ENCODE results near the gene FXR2. TPM values are rescaled to one million over a fixed set of nuclear protein-coding genes. Genes with fewer than 3 reads are reported as not detected.

The FXR2 gene
- polyA plus RNA-seq, 1 donor = 28.2 TPM

DNA sequence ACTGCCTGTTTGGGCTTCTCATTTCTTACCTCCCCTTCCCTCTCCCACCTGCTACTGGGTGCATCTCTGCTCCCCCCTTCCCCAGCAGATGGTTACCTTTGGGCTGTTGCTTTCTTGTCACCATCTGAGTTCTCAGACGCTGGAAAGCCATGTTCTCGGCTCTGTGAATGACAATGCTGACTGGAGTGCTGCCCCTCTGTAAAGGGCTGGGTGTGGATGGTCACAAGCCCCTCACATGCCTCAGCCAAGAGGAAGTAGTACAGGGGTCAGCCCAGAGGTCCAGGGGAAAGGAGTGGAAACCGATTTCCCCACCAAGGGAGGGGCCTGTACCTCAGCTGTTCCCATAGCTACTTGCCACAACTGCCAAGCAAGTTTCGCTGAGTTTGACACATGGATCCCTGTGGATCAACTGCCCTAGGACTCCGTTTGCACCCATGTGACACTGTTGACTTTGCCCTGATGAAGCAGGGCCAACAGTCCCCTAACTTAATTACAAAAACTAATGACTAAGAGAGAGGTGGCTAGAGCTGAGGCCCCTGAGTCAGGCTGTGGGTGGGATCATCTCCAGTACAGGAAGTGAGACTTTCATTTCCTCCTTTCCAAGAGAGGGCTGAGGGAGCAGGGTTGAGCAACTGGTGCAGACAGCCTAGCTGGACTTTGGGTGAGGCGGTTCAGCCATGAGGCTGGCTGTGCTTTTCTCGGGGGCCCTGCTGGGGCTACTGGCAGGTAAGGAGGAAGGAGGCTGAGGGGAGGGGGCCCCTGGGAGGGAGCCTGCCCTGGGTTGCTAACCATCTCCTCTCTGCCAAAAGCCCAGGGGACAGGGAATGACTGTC, 35.5 kb downstream of the FXR2 start, which contains the start of gene CD68:
TSS of gene CD68 (plus strand) at position 638 of the 833 bp plus-strand sequence. CDS start at position 678, 40 bp downstream.
- Histone ChIP-seq H3K4me1 (ENCODE audit: control insufficient read depth, insufficient read depth, low read length) (peaks cover 75% of the 10 kb centered on the region), H3K4me3 (ENCODE audit: low read length) (peak within 1 kb of the TSS; percentile 49)
- no CpG with 5 or more reads among the region's 7 CpGs for WGBS (ENCODE audit: insufficient coverage, low lambda C conversion rate)

DNA sequence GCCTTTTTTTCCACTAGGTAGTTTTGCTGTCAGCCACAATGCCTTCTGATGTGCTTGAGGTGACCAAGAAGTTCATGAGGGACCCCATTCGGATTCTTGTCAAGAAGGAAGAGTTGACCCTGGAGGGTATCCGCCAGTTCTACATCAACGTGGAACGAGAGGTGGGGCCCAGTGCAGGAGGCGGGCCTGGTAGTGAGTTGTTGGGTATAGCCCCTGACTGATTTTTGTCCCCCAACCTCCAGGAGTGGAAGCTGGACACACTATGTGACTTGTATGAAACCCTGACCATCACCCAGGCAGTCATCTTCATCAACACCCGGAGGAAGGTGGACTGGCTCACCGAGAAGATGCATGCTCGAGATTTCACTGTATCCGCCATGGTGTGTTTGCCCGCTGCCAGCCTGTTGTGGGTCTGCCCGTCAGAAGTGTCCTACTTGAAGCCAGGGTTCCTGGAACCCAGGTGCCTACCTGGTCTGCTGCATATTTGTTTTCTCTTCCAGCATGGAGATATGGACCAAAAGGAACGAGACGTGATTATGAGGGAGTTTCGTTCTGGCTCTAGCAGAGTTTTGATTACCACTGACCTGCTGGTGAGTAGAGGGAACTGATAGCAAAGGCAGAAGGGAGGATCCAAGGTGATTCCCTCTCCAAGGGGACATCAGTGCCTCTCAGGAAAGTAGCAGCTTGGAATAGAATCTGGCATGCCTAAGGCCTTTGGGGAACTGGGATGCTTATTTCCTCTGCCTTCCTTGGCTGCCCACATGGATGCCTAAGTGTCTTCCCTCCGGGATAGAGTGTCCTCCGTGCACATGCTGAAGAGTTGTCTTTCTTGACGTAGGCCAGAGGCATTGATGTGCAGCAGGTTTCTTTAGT, 37.1 kb downstream of the FXR2 start:
- no peak for DNase-seq
- Histone ChIP-seq H3K4me1 (ENCODE audit: control insufficient read depth, insufficient read depth, low read length) (peaks cover 66% of the 10 kb centered on the region), H3K36me3 (ENCODE audit: control insufficient read depth, insufficient read depth, low read length) (peaks cover 67% of the 10 kb centered on the region), H3K4me3 (ENCODE audit: low read length) (no peak overlapping the region), H3K9me3 (ENCODE audit: control insufficient read depth, low read depth, low read length) (peaks cover 7% of the 10 kb centered on the region), H3K27ac (ENCODE audit: low read length) (peak overlapping the region; percentile 93), H3K27me3 (ENCODE audit: control insufficient read depth, insufficient read depth, low read length) (no peaks in the 10 kb centered on the region)
- WGBS (ENCODE audit: insufficient coverage, low lambda C conversion rate) = no CpG with 5 or more reads among the region's 17 CpGs

More for the DNA sequence above, 35.5 kb downstream of the FXR2 start, which contains the start of gene CD68:
- Histone ChIP-seq H3K36me3 (ENCODE audit: control insufficient read depth, insufficient read depth, low read length) (peaks cover 64% of the 10 kb centered on the region), H3K27ac (ENCODE audit: low read length) (peak within 1 kb of the TSS; percentile 93), H3K9me3 (ENCODE audit: control insufficient read depth, low read depth, low read length) (peaks cover 8% of the 10 kb centered on the region), H3K27me3 (ENCODE audit: control insufficient read depth, insufficient read depth, low read length) (no peaks in the 10 kb centered on the region)
- peak; percentile 98 to 99 for DNase-seq

DNA sequence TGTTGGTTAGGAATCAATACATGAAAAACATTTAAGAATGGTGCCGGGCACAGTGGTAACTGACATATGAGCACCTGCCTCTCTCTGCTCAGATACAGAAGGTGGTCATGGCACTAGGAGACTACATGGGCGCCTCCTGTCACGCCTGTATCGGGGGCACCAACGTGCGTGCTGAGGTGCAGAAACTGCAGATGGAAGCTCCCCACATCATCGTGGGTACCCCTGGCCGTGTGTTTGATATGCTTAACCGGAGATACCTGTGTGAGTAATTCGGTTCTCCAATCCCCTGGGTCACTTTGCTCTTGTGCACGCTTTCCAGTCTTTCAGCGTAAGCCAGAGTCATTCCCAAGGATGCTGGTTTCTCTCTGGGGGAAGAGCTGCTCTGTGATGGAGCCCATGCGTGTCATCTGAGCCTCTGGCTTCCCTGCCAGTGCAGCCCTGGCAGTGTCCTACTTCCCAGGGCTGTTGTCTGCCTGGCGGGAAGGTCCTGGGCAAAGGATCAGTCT, 38.2 kb downstream of the FXR2 start:
- peaks cover 63% of the 10 kb centered on the region for H3K4me1 ChIP-seq (ENCODE audit: control insufficient read depth, insufficient read depth, low read length)
- H3K27me3 ChIP-seq (ENCODE audit: control insufficient read depth, insufficient read depth, low read length) = no peaks in the 10 kb centered on the region
- 100% methylated on average over 3 of the region's 14 CpGs for WGBS (ENCODE audit: insufficient coverage, low lambda C conversion rate)
- H3K9me3 ChIP-seq (ENCODE audit: control insufficient read depth, low read depth, low read length) = peaks cover 7% of the 10 kb centered on the region
- no peak overlapping the region for H3K4me3 ChIP-seq (ENCODE audit: low read length)
- peaks cover 63% of the 10 kb centered on the region for H3K36me3 ChIP-seq (ENCODE audit: control insufficient read depth, insufficient read depth, low read length)
- H3K27ac ChIP-seq (ENCODE audit: low read length) = peak overlapping the region; percentile 95
- DNase-seq = no peak

DNA sequence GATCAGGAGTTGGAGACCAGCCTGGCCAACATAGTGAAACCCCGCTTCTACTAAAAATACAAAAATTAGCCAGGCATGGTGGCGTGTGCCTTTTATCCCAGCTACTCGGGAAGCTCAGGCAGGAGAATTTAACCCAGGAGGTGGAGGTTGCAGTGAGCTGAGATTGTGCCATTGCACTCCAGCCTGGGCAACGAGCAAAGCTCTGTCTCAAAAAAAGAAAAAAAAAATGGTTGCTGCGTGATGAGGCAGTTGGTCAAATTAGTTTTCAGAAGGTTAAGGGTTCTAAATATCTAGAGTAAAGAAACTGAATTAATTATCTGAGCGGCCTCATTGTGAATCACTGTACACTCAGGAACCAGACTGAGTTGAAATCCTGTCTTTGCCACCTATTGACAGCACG, 38.7 kb downstream of the FXR2 start:
- DNase-seq = no peak
- peak overlapping the region; percentile 95 for H3K27ac ChIP-seq (ENCODE audit: low read length)
- peaks cover 59% of the 10 kb centered on the region for H3K4me1 ChIP-seq (ENCODE audit: control insufficient read depth, insufficient read depth, low read length)
- peaks cover 7% of the 10 kb centered on the region for H3K9me3 ChIP-seq (ENCODE audit: control insufficient read depth, low read depth, low read length)
- no peaks in the 10 kb centered on the region for H3K27me3 ChIP-seq (ENCODE audit: control insufficient read depth, insufficient read depth, low read length)
- no peak overlapping the region for H3K4me3 ChIP-seq (ENCODE audit: low read length)
- H3K36me3 ChIP-seq (ENCODE audit: control insufficient read depth, insufficient read depth, low read length) = peaks cover 64% of the 10 kb centered on the region
- 63% methylated on average over 2 of the region's 7 CpGs for WGBS (ENCODE audit: insufficient coverage, low lambda C conversion rate)

DNA sequence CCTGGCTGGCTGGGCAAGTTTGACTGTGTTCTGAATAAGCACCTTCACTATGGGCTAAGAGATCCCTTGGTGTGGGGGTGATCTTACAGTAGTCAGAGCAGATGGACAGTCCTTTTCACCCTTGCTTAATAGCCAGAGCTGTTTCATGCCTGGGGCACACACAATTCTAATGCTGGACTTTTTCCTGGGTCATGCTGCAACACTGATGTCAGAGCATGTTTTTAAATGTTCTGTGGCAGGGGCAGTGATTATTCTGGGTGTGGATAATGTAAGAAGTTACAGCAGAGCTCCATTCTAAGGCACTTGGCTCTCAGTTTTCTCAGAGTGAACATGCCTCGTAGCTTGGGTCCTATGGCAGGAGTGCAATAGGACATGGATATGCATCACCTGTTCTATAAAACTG, 39.2 kb downstream of the FXR2 start:
- peaks cover 64% of the 10 kb centered on the region for H3K36me3 ChIP-seq (ENCODE audit: control insufficient read depth, insufficient read depth, low read length)
- no peak overlapping the region for H3K4me3 ChIP-seq (ENCODE audit: low read length)
- H3K9me3 ChIP-seq (ENCODE audit: control insufficient read depth, low read depth, low read length) = peaks cover 7% of the 10 kb centered on the region
- WGBS (ENCODE audit: insufficient coverage, low lambda C conversion rate) = no CpG with 5 or more reads among the region's 1 CpG
- H3K27me3 ChIP-seq (ENCODE audit: control insufficient read depth, insufficient read depth, low read length) = no peaks in the 10 kb centered on the region
- peaks cover 55% of the 10 kb centered on the region for H3K4me1 ChIP-seq (ENCODE audit: control insufficient read depth, insufficient read depth, low read length)
- H3K27ac ChIP-seq (ENCODE audit: low read length) = peak overlapping the region; percentile 95
- no peak for DNase-seq

DNA sequence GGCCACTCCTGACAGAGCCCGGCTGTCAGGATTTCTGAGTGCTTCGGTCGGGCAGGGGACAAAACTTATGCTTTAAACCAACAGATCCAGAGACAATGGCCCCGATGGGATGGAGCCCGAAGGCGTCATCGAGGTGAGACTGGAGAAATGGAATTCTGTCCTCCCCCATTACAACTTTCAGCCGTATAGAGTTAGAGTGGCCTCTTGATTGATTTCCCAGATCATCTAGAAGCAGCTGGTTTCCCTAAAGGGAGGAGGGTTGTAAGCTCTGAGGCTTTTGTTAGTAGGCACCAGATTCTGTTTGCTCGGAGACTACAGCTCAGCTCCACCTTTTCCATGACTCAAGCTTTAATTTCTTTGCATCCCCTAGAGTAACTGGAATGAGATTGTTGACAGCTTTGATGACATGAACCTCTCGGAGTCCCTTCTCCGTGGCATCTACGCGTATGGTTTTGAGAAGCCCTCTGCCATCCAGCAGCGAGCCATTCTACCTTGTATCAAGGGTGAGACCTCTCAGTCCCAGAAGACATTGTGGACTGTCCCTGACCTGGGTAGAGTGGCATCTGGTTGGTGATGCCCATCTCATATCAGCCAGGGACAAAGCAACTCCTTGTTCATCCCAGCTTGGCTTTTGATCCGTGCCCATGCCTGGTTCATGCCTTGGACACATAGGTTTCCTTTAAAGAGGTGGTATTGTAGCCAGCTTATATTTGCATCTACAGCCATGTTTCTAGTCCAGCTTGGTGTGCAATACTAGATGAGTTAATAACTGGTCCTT, 40.3 kb downstream of the FXR2 start:
- Histone ChIP-seq H3K27me3 (ENCODE audit: control insufficient read depth, insufficient read depth, low read length) (no peaks in the 10 kb centered on the region), H3K27ac (ENCODE audit: low read length) (peak overlapping the region; percentile 95), H3K36me3 (ENCODE audit: control insufficient read depth, insufficient read depth, low read length) (peaks cover 75% of the 10 kb centered on the region), H3K9me3 (ENCODE audit: control insufficient read depth, low read depth, low read length) (peaks cover 7% of the 10 kb centered on the region), H3K4me1 (ENCODE audit: control insufficient read depth, insufficient read depth, low read length) (peaks cover 47% of the 10 kb centered on the region), H3K4me3 (ENCODE audit: low read length) (peak overlapping the region; percentile 98)
- no peak for DNase-seq
- no CpG with 5 or more reads among the region's 15 CpGs for WGBS (ENCODE audit: insufficient coverage, low lambda C conversion rate)

DNA sequence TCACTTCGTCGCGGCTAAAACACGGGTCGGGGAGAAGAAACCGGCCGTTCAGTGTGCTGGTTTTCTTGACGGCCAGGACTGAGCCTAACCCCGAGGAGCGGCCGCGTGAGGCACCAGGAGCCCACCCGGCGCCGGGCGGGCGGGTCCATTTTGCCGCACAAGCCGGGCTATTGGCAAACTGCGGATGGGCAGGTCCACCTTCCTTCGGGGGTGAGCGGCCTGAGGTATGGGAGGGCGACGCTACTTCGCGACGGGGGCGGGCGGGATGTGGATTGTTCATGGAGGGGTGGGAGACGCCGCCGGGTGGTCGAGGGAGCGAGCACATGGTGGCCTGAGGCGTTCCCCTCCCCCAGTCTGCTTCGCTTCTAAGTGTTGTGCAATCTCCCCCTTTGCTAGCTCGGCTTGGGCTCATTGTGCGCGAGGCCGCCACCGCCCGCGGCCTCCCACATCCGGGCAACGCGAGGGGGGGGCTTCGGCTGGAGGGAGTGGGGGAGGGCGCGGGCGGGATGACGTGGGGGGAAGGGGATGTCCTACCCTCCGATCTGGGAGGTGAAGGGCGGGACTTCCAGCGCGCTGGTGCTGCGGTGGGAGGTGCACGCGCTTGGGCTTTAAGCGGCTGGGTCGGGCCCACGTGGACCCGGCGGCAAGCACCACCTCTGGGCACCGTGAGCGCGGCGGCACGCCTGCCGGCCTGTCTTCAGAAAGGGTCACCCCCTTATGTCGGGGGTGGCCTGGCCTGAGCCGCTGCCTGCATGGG, 41.2 kb downstream of the FXR2 start:
- Histone ChIP-seq H3K4me1 (ENCODE audit: control insufficient read depth, insufficient read depth, low read length) (peaks cover 41% of the 10 kb centered on the region), H3K27ac (ENCODE audit: low read length) (peak overlapping the region; percentile 95), H3K9me3 (ENCODE audit: control insufficient read depth, low read depth, low read length) (peaks cover 7% of the 10 kb centered on the region), H3K27me3 (ENCODE audit: control insufficient read depth, insufficient read depth, low read length) (no peaks in the 10 kb centered on the region), H3K36me3 (ENCODE audit: control insufficient read depth, insufficient read depth, low read length) (peaks cover 72% of the 10 kb centered on the region), H3K4me3 (ENCODE audit: low read length) (peak overlapping the region; percentile 98)
- WGBS (ENCODE audit: insufficient coverage, low lambda C conversion rate) = no CpG with 5 or more reads among the region's 71 CpGs
- peak; percentile 89 to 91 for DNase-seq

DNA sequence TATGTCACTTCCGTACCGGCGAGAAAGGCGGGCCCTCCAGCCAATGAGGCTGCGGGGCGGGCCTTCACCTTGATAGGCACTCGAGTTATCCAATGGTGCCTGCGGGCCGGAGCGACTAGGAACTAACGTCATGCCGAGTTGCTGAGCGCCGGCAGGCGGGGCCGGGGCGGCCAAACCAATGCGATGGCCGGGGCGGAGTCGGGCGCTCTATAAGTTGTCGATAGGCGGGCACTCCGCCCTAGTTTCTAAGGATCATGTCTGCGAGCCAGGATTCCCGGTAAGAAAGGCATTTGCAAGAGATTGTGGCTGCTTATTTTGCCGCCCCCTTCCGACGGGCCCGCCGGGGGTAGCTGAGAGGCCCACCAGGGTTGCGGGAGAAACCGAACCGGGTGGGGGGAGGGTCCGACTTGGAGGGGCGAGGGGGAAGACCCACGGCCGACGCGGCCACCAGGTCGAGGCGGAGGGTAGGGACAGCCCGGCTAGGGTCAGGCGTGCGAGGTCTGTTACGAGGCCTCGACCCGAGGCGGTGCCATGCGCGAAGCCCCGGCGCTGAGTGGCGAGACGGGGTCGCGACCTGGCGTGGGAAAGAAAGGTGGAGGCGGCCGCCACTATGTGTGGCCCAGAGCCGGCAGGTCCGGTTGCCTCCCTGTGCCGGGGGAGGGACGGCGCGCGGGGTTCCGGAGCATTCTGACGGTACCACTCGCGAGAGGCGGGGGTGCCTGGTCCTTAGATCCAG, 41.9 kb downstream of the FXR2 start:
- no peaks in the 10 kb centered on the region for H3K27me3 ChIP-seq (ENCODE audit: control insufficient read depth, insufficient read depth, low read length)
- DNase-seq = peak; percentile 99 to 100
- no CpG with 5 or more reads among the region's 73 CpGs for WGBS (ENCODE audit: insufficient coverage, low lambda C conversion rate)
- H3K4me3 ChIP-seq (ENCODE audit: low read length) = peak overlapping the region; percentile 98
- H3K4me1 ChIP-seq (ENCODE audit: control insufficient read depth, insufficient read depth, low read length) = peaks cover 34% of the 10 kb centered on the region
- peak overlapping the region; percentile 95 for H3K27ac ChIP-seq (ENCODE audit: low read length)
- peaks cover 7% of the 10 kb centered on the region for H3K9me3 ChIP-seq (ENCODE audit: control insufficient read depth, low read depth, low read length)
- H3K36me3 ChIP-seq (ENCODE audit: control insufficient read depth, insufficient read depth, low read length) = peaks cover 65% of the 10 kb centered on the region

DNA sequence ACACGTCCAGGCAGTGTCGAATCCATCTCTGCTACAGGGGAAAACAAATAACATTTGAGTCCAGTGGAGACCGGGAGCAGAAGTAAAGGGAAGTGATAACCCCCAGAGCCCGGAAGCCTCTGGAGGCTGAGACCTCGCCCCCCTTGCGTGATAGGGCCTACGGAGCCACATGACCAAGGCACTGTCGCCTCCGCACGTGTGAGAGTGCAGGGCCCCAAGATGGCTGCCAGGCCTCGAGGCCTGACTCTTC, 42.4 kb downstream of the FXR2 start:
- peaks cover 7% of the 10 kb centered on the region for H3K9me3 ChIP-seq (ENCODE audit: control insufficient read depth, low read depth, low read length)
- peaks cover 29% of the 10 kb centered on the region for H3K4me1 ChIP-seq (ENCODE audit: control insufficient read depth, insufficient read depth, low read length)
- H3K27ac ChIP-seq (ENCODE audit: low read length) = peak overlapping the region; percentile 93
- H3K36me3 ChIP-seq (ENCODE audit: control insufficient read depth, insufficient read depth, low read length) = peaks cover 64% of the 10 kb centered on the region
- H3K4me3 ChIP-seq (ENCODE audit: low read length) = peak overlapping the region; percentile 61
- no CpG with 5 or more reads among the region's 11 CpGs for WGBS (ENCODE audit: insufficient coverage, low lambda C conversion rate)
- no peaks in the 10 kb centered on the region for H3K27me3 ChIP-seq (ENCODE audit: control insufficient read depth, insufficient read depth, low read length)
- DNase-seq = no peak
